GM23248 (cell line): ENCODE data around the gene ADSS1.

Experiments used
- EZH2 ChIP-seq: fragments of 200-600 bp; sonication (generic); IDR thresholded peaks from 2 replicates; pipeline ENCODE4 v1.6.1; 2018; ENCODE audit warnings: antibody characterized with exemption, mild to moderate bottlenecking; ENCODE audit not compliant: insufficient read depth, poor library complexity, severe bottlenecking
- EZH2phosphoT487 ChIP-seq: fragments of 200-600 bp; sonication (generic); IDR thresholded peaks from 2 replicates; pipeline ENCODE4 v1.6.1; 2018; ENCODE audit warnings: antibody characterized with exemption, moderate library complexity, mild to moderate bottlenecking, low read depth; ENCODE audit not compliant: insufficient read depth

DNA sequence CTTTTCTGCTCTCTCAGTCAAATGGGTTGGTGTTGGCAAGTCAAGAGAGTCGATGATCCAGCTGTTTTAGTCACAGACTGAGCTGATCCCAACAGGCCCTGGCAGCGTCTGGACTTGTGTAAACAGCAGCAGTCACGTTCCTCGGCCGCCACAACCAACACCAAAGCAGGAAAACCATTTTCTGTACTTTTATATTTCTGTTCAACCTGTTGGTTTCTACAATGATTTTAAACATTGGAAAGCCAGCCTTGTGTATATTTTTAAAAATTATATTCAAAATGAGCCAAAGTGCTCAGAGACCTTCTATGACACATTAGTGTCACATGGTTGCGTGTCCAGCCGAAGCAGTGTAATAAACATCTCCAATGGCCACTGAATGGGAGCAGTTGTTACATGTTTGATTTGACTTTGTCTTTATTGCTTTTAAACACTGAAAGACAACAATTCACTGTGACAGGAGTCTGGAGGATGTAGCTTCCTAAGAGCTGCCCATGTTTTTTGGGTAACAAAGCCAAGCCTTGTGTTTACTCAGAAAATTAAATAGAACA lies 23.0 kb downstream of the ADSS1 start:
- no peak for TF ChIP-seq EZH2
- TF ChIP-seq EZH2phosphoT487: no peak
